GM21825 (cell line): ENCODE measurements around the gene MBNL2.

Experiments used
- ATAC-seq: cut with Tn5 transposase; IDR thresholded peaks from one replicate; pipeline ENCODE4 v1.9.1; 2021; ENCODE audit warnings: mild to moderate bottlenecking, moderate library complexity; ENCODE audit not compliant: unreplicated experiment

MBNL2 gene

GRCh38 chr13:97249796-97250495 is 27.8 kb downstream of the MBNL2 start:
- no peak for ATAC-seq

GRCh38 chr13:97250560-97250959 is 28.4 kb downstream of the MBNL2 start:
- no peak for ATAC-seq

GRCh38 chr13:97252735-97253134 is 30.6 kb downstream of the MBNL2 start:
- no peak for ATAC-seq

GRCh38 chr13:97253581-97254293 is 31.6 kb downstream of the MBNL2 start:
- ATAC-seq: no peak

- ATAC-seq: no peak
Observed at GRCh38 chr13:97254816-97255215, 32.7 kb downstream of the MBNL2 start.

GRCh38 chr13:97255515-97256021 is 33.4 kb downstream of the MBNL2 start:
- ATAC-seq: no peak

GRCh38 chr13:97256343-97256783 is 34.2 kb downstream of the MBNL2 start:
- no peak for ATAC-seq

GRCh38 chr13:97257228-97257755 is 35.2 kb downstream of the MBNL2 start:
- no peak for ATAC-seq

GRCh38 chr13:97257800-97258799 is 36.0 kb downstream of the MBNL2 start:
- ATAC-seq: peak; percentile 72

- ATAC-seq: no peak
Observed at GRCh38 chr13:97258801-97259200, 36.7 kb downstream of the MBNL2 start.

- no peak for ATAC-seq
Observed at GRCh38 chr13:97259410-97259797, 37.3 kb downstream of the MBNL2 start.

- ATAC-seq: no peak
Observed at GRCh38 chr13:97259798-97260714, 37.9 kb downstream of the MBNL2 start.

GRCh38 chr13:97261254-97262005 is 39.3 kb downstream of the MBNL2 start:
- ATAC-seq: peak; percentile 74

GRCh38 chr13:97262058-97262457 is 39.9 kb downstream of the MBNL2 start:
- no peak for ATAC-seq

GRCh38 chr13:97263160-97263559 is 41.0 kb downstream of the MBNL2 start:
- no peak for ATAC-seq

- no peak for ATAC-seq
Observed at GRCh38 chr13:97264663-97265062, 42.5 kb downstream of the MBNL2 start.

- ATAC-seq: no peak
Observed at GRCh38 chr13:97266332-97266731, 44.2 kb downstream of the MBNL2 start.

- no peak for ATAC-seq
Observed at GRCh38 chr13:97266772-97267417, 44.8 kb downstream of the MBNL2 start.
